ENCODE results near the gene MGRN1. TPM values are rescaled to one million over a fixed set of nuclear protein-coding genes. Genes with fewer than 3 reads are reported as not detected.

Gene MGRN1
- total and polyA plus RNA-seq, 2 donors (not counting 1 experiment from before 2014, with no cell fraction given), result 22.7 to 89.2 TPM

GRCh38 chr16:4654011-4654963, 29.7 kb downstream of the MGRN1 start:
- intact Hi-C loops (cut with micrococcal nuclease), result no loop called here
- Histone ChIP-seq H3K36me3 (replicated peaks in 1 of 2; ENCODE audit: control extremely low read depth in 1 of 2, control insufficient read depth in 1 of 2, extremely low read depth in 1 of 2, insufficient read depth in 2 of 2, low read length in 1 of 2) (peaks cover 0 to 55% of the 10 kb centered on the region in 2 experiments), H3K4me3 (ENCODE audit: control extremely low read depth in 1 of 5, extremely low read depth in 1 of 5, insufficient read depth in 1 of 5, low read depth in 2 of 5, low read length in 4 of 5) (no peak overlapping the region), H3K27ac (ENCODE audit: low read length in 2 of 2) (no peak overlapping the region), H4K20me1 (ENCODE audit: control insufficient read depth, insufficient read depth, low read length, poor library complexity, severe bottlenecking) (peaks cover 49% of the 10 kb centered on the region), H3K27me3 (replicated peaks in 1 of 4; ENCODE audit: control extremely low read depth in 1 of 4, control insufficient read depth in 3 of 4, insufficient read depth in 4 of 4, low read length in 3 of 4) (no peaks in the 10 kb centered on the region), H2AFZ (ENCODE audit: insufficient read depth, low read depth, low read length, poor library complexity, severe bottlenecking) (no peak overlapping the region), H3K4me2 (replicated peaks; ENCODE audit: low read depth, low read length, poor library complexity, severe bottlenecking) (no peak overlapping the region), H3K79me2 (ENCODE audit: control insufficient read depth, insufficient read depth, low read length) (peaks cover 23% of the 10 kb centered on the region), H3K9me3 (ENCODE audit: control extremely low read depth in 1 of 3, control insufficient read depth in 2 of 3, insufficient read depth in 1 of 3, low read length in 2 of 3) (peaks cover 0 to 4% (median 0%) of the 10 kb centered on the region in 3 donors), H3K9ac (ENCODE audit: low read length) (no peak overlapping the region), H3K4me1 (ENCODE audit: control insufficient read depth in 2 of 2, insufficient read depth in 2 of 2, low read length in 2 of 2) (peaks cover 0 to 20% of the 10 kb centered on the region in 2 donors)
- no peak for DNase-seq
- ChIA-PET CTCF (no interaction called here), POLR2A (no interaction called here)
- 97% methylated on average over 14 of the region's 16 CpGs for WGBS (ENCODE audit: insufficient coverage)
- ATAC-seq (ENCODE audit: low read depth), result no peak
- Mint-ChIP-seq H3K27ac (no peak overlapping the region), H3K27me3 (no peaks in the 10 kb centered on the region), H3K4me1 (peaks cover 21% of the 10 kb centered on the region), H3K9me3 (ENCODE audit: insufficient read depth) (no peaks in the 10 kb centered on the region), H3K4me3 (no peak overlapping the region)
- TF ChIP-seq CTCF (IDR thresholded peaks at IDR 0.05), result no peak
- no peak for TF ChIP-seq EZH2 (IDR thresholded peaks at IDR 0.05; ENCODE audit: borderline replicate concordance, insufficient read depth, low read depth, low read length, poor library complexity, severe bottlenecking)

GRCh38 chr16:4654964-4655590, 30.5 kb downstream of the MGRN1 start:
- H4K20me1 ChIP-seq (ENCODE audit: control insufficient read depth, insufficient read depth, low read length, poor library complexity, severe bottlenecking), result peaks cover 48% of the 10 kb centered on the region
- peaks cover 18% of the 10 kb centered on the region for H3K79me2 ChIP-seq (ENCODE audit: control insufficient read depth, insufficient read depth, low read length)
- ATAC-seq (ENCODE audit: low read depth), result no peak
- H3K4me3 Mint-ChIP-seq, result no peak overlapping the region
- peaks cover 0 to 55% of the 10 kb centered on the region in 2 experiments for H3K36me3 ChIP-seq (replicated peaks in 1 of 2; ENCODE audit: control extremely low read depth in 1 of 2, control insufficient read depth in 1 of 2, extremely low read depth in 1 of 2, insufficient read depth in 2 of 2, low read length in 1 of 2)
- no peak overlapping the region for H3K4me3 ChIP-seq (ENCODE audit: control extremely low read depth in 1 of 5, extremely low read depth in 1 of 5, insufficient read depth in 1 of 5, low read depth in 2 of 5, low read length in 4 of 5)
- no peak overlapping the region for H3K27ac Mint-ChIP-seq
- no peak overlapping the region for H2AFZ ChIP-seq (ENCODE audit: insufficient read depth, low read depth, low read length, poor library complexity, severe bottlenecking)
- no peaks in the 10 kb centered on the region for H3K27me3 ChIP-seq (replicated peaks in 1 of 4; ENCODE audit: control extremely low read depth in 1 of 4, control insufficient read depth in 3 of 4, insufficient read depth in 4 of 4, low read length in 3 of 4)
- H3K4me1 ChIP-seq (ENCODE audit: control insufficient read depth in 2 of 2, insufficient read depth in 2 of 2, low read length in 2 of 2), result peaks cover 0 to 23% of the 10 kb centered on the region in 2 donors
- peaks cover 18% of the 10 kb centered on the region for H3K4me1 Mint-ChIP-seq
- no peak for DNase-seq
- intact Hi-C loops (cut with micrococcal nuclease), result no loop called here
- no peaks in the 10 kb centered on the region for H3K9me3 Mint-ChIP-seq (ENCODE audit: insufficient read depth)
- H3K27me3 Mint-ChIP-seq, result no peaks in the 10 kb centered on the region
- H3K9me3 ChIP-seq (ENCODE audit: control extremely low read depth in 1 of 3, control insufficient read depth in 2 of 3, insufficient read depth in 1 of 3, low read length in 2 of 3), result peaks cover 0 to 4% (median 0%) of the 10 kb centered on the region in 3 donors
- WGBS (ENCODE audit: insufficient coverage), result 98% methylated on average over 12 of the region's 12 CpGs
- ChIA-PET POLR2A (no interaction called here), CTCF (no interaction called here)
- TF ChIP-seq CTCF (IDR thresholded peaks at IDR 0.05), result no peak
- TF ChIP-seq EZH2 (IDR thresholded peaks at IDR 0.05; ENCODE audit: borderline replicate concordance, insufficient read depth, low read depth, low read length, poor library complexity, severe bottlenecking), result no peak
- no peak overlapping the region for H3K27ac ChIP-seq (ENCODE audit: low read length in 2 of 2)
- no peak overlapping the region for H3K4me2 ChIP-seq (replicated peaks; ENCODE audit: low read depth, low read length, poor library complexity, severe bottlenecking)
- H3K9ac ChIP-seq (ENCODE audit: low read length), result no peak overlapping the region

Data from B cell (primary cell).